Measurements from ENCODE around the gene FBLL1.
"Not testable (repeated sequence)": the region's sequence is repeated elsewhere in the genome, so short reads cannot be mapped to it uniquely, and the experiment has no call there.

Gene FBLL1

GRCh38 chr5:168528521-168529373, at the start of gene FBLL1:
Gene FBLL1 (plus strand): TSS chr5:168529305. CDS start chr5:168529505, 200 bp downstream.
- no peak for DNase-seq

GRCh38 chr5:168480601-168481000, 48.5 kb upstream of the FBLL1 start:
- DNase-seq, result no peak

GRCh38 chr5:168481330-168481788, 47.7 kb upstream of the FBLL1 start:
- no peak for DNase-seq

- DNase-seq, result no peak
Measured at GRCh38 chr5:168482361-168482760, 46.7 kb upstream of the FBLL1 start.

GRCh38 chr5:168486136-168486879, 42.8 kb upstream of the FBLL1 start, which contains the start of gene RARS1:
Gene RARS1 (plus strand): TSS chr5:168486471. CDS start chr5:168486499, 28 bp downstream.
- DNase-seq, result peak; percentile 43

- no peak for DNase-seq
Measured at GRCh38 chr5:168489059-168489458, 40.0 kb upstream of the FBLL1 start.

GRCh38 chr5:168494057-168494555, 35.0 kb upstream of the FBLL1 start:
- DNase-seq, result no peak

GRCh38 chr5:168502563-168503237, 26.4 kb upstream of the FBLL1 start:
- DNase-seq, result no peak

GRCh38 chr5:168513861-168514428, 15.2 kb upstream of the FBLL1 start:
- no peak for DNase-seq

GRCh38 chr5:168525856-168526255, 3.2 kb upstream of the FBLL1 start:
- no peak for DNase-seq

GRCh38 chr5:168527756-168528295, 1.3 kb upstream of the FBLL1 start:
- no peak for DNase-seq

- DNase-seq, result no peak
Measured at GRCh38 chr5:168529374-168530234, 499 bp downstream of the FBLL1 start.

- no peak for DNase-seq
Measured at GRCh38 chr5:168530621-168531150, 1.6 kb downstream of the FBLL1 start.

- DNase-seq, result no peak
Measured at GRCh38 chr5:168531191-168531590, 2.1 kb downstream of the FBLL1 start.

- DNase-seq, result no peak
Measured at GRCh38 chr5:168531987-168532864, 3.1 kb downstream of the FBLL1 start.

GRCh38 chr5:168534351-168534750, 5.2 kb downstream of the FBLL1 start:
- DNase-seq, result not testable (repeated sequence)

- DNase-seq, result no peak
Measured at GRCh38 chr5:168537176-168537575, 8.1 kb downstream of the FBLL1 start.

- no peak for DNase-seq
Measured at GRCh38 chr5:168549554-168549953, 20.4 kb downstream of the FBLL1 start.

GRCh38 chr5:168550656-168551055, 21.6 kb downstream of the FBLL1 start:
- DNase-seq, result no peak

- DNase-seq, result no peak
Measured at GRCh38 chr5:168552146-168552545, 23.0 kb downstream of the FBLL1 start.
